ENCODE data around the gene CPLANE2.

Gene CPLANE2

GRCh38 chr1:16186655-16187235 is 50.2 kb downstream of the CPLANE2 start:
- no peak for DNase-seq

DNA sequence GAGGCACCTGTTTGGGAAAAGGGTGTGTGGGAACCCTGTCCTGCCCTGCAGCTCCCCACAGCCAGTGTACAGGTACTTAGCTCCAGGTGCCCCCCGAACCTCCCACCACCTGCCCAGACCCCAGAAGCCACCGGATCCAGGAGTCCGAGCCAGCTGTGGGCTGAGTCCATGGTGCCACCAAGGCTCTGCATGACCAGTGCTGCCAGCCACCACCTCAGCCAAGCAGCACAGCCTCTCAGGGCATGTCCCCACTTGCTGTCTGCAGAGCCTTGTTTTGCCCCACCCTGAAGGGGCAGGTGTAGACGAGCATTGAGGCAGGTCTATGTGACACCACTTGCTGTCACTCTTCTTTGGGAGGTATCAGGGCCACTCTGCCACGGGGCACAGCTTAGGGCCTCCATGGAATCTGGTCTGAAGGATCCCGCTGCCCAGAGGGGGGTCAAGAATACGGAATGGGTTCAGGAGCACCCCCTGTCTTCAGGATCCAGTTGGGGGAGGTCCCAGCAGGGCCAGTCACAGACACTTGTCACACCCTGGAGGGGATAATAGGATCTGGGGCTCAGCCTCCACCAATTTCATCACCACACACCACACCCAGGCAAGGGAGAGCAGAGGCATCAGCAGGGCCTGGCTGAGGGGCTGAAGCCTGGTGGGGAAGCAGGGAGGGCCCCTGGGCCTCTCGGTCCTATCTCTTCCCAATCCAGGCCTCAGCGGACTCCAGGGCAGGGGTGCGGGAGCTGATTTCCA is 52.3 kb downstream of the CPLANE2 start:
- DNase-seq: no peak

GRCh38 chr1:16183765-16184556 is 53.0 kb downstream of the CPLANE2 start:
- no peak for DNase-seq

DNA sequence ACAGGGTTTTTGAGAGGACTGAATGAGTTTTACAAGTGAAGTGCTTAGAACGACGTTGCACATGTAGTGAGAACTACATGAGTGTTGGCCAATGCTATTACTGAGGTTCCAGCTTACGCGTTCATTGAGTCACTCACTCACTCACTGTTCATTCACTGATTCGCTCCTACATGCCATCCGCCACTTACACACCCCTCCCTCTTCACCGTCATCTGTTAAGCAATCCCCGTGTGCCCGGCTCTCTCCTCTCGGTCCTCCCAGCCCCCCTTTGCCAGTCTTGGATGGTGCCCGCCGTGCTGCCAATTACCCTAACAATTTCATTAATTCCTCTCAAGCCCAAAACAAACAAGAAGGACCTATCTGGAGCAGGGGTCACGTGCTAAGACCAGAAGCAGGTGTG is 53.8 kb downstream of the CPLANE2 start:
- no peak for DNase-seq

GRCh38 chr1:16181887-16182719 is 54.9 kb downstream of the CPLANE2 start:
- no peak for DNase-seq
